GM12892 (cell line): ENCODE data around the gene IL17RA.

Source experiments
- POLR2AphosphoS5 ChIP-seq: IDR thresholded peaks from 2 replicates; pipeline ENCODE4 v1.6.1; 2011; ENCODE audit warnings: low read depth, low read length, control low read depth
- TAF1 ChIP-seq: IDR thresholded peaks from 2 replicates; pipeline ENCODE4 v1.6.1; 2011; ENCODE audit warnings: low read depth, mild to moderate bottlenecking, control low read depth, low read length, borderline replicate concordance

DNA sequence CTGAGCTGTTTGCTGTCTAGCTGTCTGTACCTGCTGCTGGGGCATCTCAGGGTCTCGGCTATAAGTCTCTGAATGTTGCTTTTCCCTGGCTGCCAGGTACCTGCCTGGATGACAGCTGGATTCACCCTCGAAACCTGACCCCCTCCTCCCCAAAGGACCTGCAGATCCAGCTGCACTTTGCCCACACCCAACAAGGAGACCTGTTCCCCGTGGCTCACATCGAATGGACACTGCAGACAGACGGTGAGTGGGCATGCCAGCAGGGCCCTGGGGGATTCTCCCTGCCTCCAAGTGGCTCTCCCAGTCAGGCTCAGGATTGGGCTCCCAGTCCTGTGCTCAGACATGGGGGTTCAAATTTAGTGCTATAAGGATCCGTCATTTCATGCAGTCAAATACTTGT, 12.9 kb downstream of the IL17RA start:
- no peak for TF ChIP-seq TAF1
- no peak for TF ChIP-seq POLR2AphosphoS5
